ENCODE measurements around the gene PBRM1. TPM values are rescaled to one million over a fixed set of nuclear protein-coding genes. Genes with fewer than 3 reads are reported as not detected.

PBRM1 gene
- total RNA-seq, 4 donors from 2014 or later = 111 to 165 (median 125) TPM

GRCh38 chr3:52719618-52720017, 33.9 kb upstream of the PBRM1 start:
- Histone ChIP-seq H3K27ac (no peak overlapping the region), H3K4me1 (no peaks in the 10 kb centered on the region), H3K36me3 (no peaks in the 10 kb centered on the region), H3K9me3 (no peaks in the 10 kb centered on the region), H3K4me3 (replicated peaks in 1 of 3) (no peak overlapping the region), H3K27me3 (no peaks in the 10 kb centered on the region)
- TF ChIP-seq POLR2A (IDR thresholded peaks at IDR 0.05) (no peak), CTCF (IDR thresholded peaks at IDR 0.05) (no peak)
- intact Hi-C loops (cut with DNase I) = no loop called here
- no peak for DNase-seq

GRCh38 chr3:52715714-52716305, 30.1 kb upstream of the PBRM1 start:
- Histone ChIP-seq H3K4me3 (replicated peaks in 1 of 3) (no peak overlapping the region), H3K9me3 (no peaks in the 10 kb centered on the region), H3K27ac (no peak overlapping the region), H3K36me3 (peaks cover 0 to 4% of the 10 kb centered on the region in 2 donors), H3K4me1 (no peaks in the 10 kb centered on the region), H3K27me3 (no peaks in the 10 kb centered on the region)
- 92 to 93% methylated on average over 8 to 11 of the region's 11 CpGs for WGBS, 2 donors
- DNase-seq = no peak
- intact Hi-C loops (cut with DNase I) = no loop called here
- TF ChIP-seq POLR2A (IDR thresholded peaks at IDR 0.05) (no peak), CTCF (IDR thresholded peaks at IDR 0.05) (no peak)

- no peaks in the 10 kb centered on the region for H3K9me3 ChIP-seq
- intact Hi-C loops (cut with DNase I) = no loop called here
- H3K4me1 ChIP-seq = no peaks in the 10 kb centered on the region
- no peak overlapping the region for H3K4me3 ChIP-seq (replicated peaks in 1 of 3)
- peak; percentile 40 to 43 for DNase-seq
- H3K27me3 ChIP-seq = no peaks in the 10 kb centered on the region
- peaks cover 0 to 4% of the 10 kb centered on the region in 2 donors for H3K36me3 ChIP-seq
- no peak for TF ChIP-seq POLR2A (IDR thresholded peaks at IDR 0.05)
- TF ChIP-seq CTCF (IDR thresholded peaks at IDR 0.05) = no peak
- 34 to 39% methylated on average over 18 to 29 of the region's 39 CpGs for WGBS, 2 donors
- no peak overlapping the region for H3K27ac ChIP-seq
Measured at GRCh38 chr3:52714335-52715302, 28.9 kb upstream of the PBRM1 start.

GRCh38 chr3:52712291-52713212, 26.8 kb upstream of the PBRM1 start:
- H3K27ac ChIP-seq = no peak overlapping the region
- intact Hi-C loops (cut with DNase I) = no loop called here
- no peaks in the 10 kb centered on the region for H3K9me3 ChIP-seq
- H3K4me1 ChIP-seq = peaks cover 0 to 3% of the 10 kb centered on the region in 2 donors
- WGBS, 2 donors = 93 to 97% methylated on average over 17 of the region's 17 CpGs
- H3K36me3 ChIP-seq = peaks cover 0 to 7% of the 10 kb centered on the region in 2 donors
- no peak overlapping the region for H3K4me3 ChIP-seq (replicated peaks in 1 of 3)
- no peak for DNase-seq
- no peaks in the 10 kb centered on the region for H3K27me3 ChIP-seq
- no peak for TF ChIP-seq CTCF (IDR thresholded peaks at IDR 0.05)
- no peak for TF ChIP-seq POLR2A (IDR thresholded peaks at IDR 0.05)

All from thyroid gland (tissue), 4 donors.